HG02970 (cell line): ENCODE results near the gene GAB1.
"Not testable (repeated sequence)": the region's sequence is repeated elsewhere in the genome, so short reads cannot be mapped to it uniquely, and the experiment has no call there.

Source experiments
- ATAC-seq: cut with Tn5 transposase; IDR thresholded peaks from one replicate; pipeline ENCODE4 v1.9.1; 2021; ENCODE audit warnings: mild to moderate bottlenecking, moderate library complexity, moderate number of reproducible peaks; ENCODE audit not compliant: unreplicated experiment, low FRiP score

GAB1 gene

DNA sequence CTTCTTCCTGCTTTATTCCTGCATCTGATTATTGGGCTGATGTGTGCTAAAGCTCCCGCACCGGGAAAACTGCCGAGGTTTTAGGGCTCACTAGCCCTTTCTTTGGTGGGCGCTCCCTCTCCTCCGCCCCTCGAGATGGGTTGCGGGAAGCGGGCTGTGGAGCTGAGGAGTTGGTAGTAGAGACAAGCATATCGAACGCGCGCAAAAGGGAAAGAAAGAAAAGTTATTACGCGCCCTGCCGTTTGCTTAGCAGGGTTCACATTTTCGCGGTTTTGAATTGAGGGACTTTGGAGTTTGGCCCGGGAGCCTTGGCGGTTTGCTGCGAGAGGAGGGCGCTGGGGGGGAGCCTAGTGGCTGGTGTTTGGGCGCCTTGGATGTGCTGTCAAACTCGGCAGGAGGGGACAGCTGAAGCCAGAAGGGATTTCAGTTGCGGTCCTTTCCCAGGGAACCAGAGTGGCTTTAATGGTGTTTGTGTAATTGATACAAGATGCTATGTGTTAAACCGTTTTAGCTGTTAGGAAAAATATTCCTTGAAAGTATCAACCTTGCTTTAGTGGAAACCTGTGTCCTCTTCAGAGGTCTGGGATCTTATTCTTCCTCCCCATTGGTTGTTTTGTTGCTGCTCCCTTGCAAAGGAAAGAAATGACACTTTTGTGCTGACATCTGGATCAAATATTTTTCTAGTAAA lies 1.1 kb downstream of the GAB1 start:
- no peak for ATAC-seq

DNA sequence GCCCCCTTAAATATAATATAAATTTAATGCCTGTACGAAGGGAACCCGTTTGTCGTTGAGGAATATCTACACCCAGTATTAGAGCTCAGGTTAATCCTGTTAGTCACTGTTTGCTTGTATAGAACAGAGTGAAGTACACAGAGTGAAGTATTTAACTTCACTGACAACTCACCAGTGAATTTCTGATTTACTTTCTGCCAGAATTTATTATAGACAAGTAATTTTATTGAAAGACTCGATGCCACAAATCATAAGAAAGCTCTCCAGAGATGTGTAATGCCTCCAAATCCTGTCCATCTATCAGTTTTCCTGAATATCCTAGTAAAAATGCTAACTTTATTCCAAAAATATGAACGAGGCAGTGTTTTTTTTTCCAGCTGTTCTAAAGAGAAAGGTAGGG lies 1.6 kb downstream of the GAB1 start:
- ATAC-seq = no peak

DNA sequence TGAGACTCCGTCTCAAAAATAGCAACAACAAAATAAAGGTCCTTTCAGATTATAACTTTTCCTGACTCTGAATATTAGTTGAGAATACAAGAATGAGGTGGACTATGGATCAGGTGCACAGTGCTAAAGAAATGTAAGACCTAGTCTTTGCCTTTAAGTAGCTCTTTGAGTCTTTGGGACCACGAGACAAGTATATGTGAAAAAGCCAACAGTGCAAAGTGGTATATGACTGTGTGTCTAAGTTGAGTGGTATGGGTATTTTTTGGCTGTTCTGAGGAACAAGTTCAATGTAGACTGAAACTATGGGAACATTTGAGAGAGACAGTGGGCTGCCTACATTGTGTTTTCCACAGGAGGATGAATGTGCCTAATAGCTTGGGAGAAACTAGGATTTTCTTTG lies 2.8 kb downstream of the GAB1 start:
- no peak for ATAC-seq

DNA sequence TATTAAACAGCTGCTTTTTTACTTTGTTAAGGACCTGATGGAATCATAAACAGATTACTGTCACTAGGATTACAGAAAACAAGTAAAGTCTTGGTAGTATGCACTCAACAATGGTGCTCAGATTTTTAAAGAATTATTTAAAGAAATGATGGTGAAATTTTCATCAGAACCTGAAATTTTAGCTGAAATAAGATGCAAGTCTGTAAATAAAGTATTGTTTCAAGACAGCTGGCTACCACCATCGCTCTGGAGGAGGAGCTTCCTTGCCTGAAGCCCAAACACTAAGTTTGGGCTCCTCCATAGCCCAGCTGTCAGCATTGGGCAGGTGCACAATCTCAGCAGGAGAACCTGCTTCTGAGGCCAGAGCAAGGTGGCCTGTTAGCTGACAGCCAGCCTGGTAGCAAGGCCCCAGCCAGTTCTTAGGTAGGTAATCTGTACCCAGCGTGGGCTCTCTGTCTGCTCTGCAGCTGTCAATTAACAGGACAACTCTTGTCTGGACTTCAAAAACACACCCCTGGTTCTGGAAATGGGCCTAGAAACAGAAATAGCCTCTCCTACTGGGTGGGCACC lies 4.6 kb downstream of the GAB1 start:
- no peak for ATAC-seq

DNA sequence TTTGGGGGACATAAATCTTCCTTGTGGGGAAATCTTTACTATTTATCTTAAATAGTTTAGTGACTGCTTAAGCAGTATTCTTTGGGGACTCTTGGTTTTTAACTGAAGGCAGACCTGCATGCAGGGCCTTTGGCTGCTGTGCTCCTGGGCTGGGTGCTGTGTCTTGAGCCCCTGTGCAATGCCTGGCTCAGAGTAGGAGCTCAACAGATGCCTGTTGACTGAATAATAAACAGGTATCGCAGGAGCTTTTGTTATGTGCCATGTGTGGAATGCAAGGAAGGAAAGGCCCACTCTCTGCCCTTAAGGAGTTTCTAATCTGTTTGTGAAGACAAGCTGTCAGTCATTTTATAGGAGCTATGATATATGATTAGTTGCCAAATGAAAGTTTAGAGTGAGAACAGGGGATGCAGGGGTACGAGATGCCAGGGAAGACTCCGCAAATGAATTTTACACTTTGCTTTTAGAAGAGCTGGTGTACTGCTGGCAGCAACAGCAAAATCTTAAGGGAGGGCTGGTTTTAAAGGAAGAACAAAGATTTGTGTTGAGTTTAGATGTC lies 6.7 kb downstream of the GAB1 start:
- ATAC-seq = no peak

DNA sequence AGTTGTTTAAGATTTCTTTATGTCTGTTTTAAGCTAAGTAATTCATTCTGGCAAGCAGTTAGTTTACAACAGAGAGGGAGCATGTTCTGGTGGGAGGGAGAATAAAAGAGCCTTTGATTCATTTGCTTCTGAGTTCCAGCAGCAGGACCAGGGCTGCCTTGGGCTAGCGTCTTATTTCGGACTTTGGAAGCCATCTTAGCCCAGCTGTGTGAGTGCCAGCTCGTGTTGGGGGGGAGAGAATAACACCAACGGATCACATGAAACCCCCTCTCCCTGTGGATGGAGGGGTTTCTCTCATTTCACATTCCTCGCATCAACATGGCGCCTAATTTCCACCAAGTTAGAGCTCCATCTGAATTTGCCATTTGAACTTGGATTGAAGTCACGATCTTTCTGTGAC lies 7.4 kb downstream of the GAB1 start:
- ATAC-seq = no peak

DNA sequence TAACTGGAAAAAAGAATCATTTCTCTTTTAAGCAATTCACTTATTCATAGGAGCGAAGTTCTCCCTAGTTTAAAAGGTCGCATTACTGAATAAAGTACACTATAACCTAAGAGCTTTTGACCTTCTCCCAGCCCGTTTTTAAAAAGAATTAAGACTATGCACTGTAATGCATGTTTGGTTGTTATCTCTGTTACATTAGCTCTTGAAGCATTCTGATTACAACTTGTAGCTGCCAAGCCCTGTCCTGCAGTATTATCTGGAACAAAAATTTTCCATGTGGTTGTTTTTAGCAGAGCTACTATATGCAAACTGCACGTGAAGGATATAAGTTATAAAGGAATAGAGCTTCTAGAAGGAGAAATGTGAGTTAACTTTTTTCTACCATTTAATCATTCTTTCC lies 8.1 kb downstream of the GAB1 start:
- ATAC-seq = no peak

DNA sequence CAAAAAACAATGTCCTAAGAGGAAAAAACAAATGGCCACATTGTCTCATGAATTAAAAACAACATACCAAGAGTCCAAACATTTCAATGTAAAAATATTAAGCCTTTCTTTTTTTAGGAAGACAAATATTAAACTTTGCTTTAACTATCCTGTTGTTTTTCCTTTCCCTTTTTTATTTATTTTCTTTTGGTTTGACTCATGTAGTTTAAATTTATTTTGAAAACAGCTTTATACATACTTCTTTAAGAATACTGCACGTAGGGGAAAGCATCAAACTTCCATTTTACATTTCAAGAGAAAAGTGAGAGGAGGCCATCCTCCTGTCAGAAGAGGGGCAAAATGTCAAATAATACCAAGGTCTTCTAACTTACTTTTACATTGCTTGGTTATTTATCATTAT lies 8.7 kb downstream of the GAB1 start:
- no peak for ATAC-seq

DNA sequence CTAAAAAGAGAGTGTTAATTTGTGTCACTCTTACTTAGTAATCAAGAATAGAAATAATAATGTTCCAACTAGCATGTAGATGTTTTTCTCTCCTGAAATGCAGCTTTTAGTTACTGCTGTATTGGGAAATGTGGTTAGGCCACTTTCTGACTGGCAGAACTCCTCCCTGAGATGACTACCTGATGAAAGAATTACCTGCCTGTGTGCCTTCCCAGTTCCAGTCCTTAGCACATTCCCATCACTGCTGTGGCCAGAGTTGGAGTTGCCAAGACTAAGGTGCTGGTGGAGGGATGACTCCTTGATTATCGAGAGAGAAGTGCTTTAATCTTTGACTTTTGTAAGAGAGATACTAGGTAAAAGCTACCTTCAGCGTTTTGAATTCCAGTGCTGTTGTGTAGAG lies 9.5 kb downstream of the GAB1 start:
- ATAC-seq = no peak

DNA sequence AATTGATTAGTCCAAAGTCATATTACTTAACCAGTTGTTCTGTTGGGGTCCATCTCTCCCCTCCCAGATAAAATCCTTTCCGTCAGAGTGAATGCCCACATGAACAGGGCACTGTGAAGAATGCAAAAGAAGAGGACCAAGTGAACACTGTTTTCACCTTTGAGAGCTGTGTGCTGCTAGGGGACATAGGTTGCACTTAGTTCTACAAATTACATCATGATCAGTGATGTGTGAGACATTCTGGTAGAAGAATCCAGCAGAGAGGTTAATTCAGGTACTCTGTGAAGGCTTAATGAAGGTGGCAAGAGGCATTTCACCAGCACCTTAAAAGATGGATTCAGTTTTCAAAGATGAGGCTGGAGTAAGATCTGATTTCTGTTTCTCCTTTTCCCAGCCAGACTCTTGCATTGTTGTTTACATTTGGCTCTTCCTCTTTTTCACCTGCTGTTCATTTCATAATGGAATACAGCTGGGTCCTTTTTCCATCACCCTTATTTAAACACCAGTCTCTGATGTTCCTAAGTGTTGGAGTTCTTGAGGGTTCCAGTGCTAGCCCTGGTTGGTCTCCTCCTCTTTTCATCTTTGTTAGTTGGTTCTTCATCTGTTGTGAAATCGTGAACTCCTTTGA lies 10.9 kb downstream of the GAB1 start:
- ATAC-seq = no peak

DNA sequence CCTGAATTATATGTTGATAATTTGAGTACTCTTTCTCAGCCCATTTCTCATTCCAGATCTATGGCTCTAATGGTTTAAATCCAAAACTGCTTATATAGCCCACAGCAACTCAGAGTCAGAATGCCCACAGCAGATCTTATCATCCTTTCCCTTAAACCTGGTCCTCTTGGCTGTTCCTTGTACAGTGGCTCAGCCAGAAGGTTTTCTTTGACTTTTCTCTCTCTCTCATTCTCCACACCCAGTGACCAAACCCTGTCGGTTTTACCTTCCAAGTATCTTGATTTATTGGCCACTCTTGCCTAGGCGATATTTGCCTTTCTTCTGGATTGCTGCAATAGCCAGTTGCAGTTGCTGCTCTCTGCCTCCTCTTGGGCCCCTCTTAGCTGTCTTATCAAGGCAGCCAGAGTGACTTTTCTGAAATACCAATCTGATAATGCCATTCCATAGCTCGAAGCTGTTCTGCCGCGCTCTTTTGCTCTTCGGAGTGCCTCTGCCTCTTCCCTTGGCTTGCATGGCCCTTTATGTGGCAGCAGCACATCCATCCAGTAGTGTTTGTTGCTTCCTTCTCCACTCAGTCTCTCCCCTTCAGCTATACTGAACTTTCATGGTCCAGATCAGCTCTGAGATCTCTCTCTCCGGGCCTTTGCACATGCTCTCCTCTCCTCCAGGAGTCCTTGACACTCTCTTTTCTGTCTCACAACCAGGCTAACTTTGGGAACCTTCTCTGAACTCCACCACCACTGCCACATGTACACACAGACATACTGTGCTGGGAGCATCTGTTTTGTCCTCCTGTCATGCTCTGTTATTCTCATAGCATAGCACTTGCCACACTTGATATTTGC lies 11.8 kb downstream of the GAB1 start:
- ATAC-seq = no peak

DNA sequence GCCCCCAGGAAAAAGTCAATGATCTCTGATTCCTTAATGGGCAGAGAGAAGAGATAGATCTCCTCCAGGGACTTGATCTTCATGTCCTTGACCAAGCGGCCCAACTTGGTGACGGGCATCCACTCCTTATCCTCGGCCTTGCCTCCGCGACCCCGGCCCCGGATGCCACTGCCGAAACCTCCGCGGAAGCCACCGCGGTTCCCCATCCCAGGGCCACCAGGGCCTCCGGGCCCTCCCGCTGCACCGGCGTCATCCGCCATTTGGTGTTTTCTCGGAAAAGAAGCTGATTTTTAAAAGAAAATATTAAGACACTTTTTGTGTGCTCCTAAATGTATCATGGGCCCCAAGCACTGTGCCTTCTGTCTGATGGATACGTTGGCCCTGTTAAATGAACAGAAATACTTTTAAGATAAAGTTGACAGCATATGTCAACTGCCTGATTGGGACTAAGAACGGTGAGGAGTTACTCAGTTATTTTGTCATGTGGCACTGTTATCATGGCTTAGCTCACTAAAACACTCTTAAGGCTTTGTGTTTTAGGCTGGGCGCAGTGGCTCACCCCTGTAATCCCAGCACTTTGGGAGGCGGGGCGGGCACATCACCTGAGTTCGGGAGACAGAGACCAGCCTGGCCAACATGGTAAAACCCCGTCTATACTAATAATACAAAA lies 13.3 kb downstream of the GAB1 start:
- not testable (repeated sequence) for ATAC-seq

DNA sequence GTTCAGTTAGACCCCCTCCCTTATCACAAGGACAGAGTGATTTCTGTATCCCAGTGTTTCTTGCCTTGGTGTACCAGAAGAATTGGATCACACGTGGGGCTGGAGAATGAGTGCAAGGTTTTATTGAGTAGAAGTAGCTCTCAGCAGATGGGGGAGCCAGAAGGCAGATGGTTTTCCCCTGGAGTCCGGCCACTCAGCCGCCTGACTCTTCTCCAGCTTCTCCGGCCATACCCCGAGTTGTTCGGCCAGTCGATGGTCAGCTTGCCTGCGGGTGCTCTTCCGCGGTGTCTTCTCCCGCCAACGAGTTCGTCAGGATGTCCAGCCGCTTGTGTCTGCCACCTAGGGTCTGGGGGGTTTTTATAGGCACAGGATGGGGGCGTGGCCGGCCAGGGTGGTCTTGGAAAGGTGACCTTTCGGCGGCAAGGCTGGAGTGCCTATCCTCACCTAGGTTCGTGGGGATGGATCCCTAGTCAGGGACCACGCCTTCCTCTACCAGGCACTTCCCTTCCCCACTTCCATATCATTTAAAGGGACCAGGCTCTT lies 14.5 kb downstream of the GAB1 start:
- ATAC-seq = no peak

DNA sequence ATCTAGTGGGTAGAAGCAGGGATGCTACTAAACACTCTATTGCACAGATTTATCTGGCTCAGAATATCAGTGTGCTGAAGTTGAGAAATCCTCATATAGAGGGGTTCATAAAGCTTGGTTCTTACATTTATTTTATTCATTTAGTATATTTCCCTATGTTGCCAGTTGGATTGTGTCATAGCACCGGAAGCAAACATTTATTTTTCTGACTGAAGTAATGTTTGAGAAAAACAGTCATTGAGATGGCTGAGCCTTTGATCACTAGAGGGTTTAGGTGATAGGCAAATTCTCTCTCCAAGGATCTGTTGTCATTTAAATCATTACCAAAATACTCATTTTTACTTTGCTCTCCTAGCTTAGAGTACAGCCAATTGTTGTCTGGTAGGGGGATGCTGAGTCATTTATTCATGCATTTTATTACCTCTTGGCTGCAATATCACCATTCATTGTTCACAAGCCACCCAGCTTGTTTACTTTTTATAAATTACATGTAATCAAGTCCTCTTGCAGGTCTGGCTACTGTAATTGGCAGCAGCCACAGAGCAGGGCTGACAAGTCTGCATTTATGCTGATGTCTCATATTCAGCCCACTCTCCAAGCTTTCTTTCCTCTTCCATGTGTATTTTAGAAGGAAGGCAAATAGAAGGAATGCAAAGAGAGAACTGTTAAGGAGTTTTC lies 15.2 kb downstream of the GAB1 start:
- ATAC-seq = no peak

DNA sequence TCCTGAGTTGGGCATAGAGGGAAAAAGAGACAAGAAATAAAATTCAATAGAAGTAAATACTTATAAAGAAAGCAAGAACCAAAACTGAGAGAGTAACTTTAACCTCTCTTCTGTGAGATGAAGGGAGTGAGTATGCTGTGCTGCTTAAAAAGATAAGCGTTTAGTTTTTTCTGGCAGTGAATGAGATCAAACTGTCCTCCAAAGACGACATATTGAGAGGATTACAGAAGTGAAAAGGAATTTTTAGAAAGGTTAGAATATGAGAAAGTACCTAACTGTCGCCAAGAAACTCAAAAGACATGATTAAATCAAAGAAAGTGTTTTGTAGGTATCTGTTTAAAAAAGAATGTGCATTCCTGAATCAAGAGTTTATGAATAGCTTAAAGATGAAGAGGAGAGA lies 16.0 kb downstream of the GAB1 start:
- ATAC-seq = no peak

DNA sequence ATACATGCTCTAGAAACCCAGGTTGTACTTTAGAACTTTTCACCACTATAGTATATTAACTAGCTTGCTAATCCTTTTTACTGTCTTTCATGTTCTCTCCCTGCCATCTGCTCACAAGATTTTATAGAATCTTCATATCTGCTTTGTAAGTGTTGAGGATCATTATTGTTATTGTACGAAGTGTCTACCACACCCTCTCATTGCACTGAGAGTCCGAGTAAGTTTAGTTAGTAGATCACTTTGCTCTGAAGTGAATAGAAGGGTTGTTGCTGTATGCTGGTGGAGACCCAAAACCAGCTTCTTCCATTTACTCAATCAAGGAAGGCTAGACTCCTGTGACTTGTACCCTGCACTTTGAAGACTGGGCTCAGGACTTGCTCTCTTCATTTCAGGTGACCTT lies 17.1 kb downstream of the GAB1 start:
- no peak for ATAC-seq

DNA sequence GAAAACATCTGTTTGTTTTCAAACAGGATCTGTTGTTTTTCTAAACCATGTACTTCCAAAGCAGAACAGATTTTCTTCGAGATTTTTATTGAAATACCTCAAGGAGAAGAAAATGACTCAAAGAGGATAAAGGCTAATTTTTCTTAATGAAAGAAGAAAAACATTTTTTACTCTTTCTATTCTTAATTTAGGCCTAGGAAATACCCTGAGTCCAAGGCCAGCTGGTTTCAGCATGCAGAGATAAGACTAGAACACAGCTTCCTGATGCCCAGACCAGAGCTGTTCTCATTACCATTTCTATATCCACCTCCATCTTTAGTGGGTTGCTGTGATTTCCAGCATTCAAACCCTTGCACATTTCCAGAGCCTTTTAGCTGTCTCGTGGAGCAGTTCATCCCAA lies 18.3 kb downstream of the GAB1 start:
- ATAC-seq = no peak

DNA sequence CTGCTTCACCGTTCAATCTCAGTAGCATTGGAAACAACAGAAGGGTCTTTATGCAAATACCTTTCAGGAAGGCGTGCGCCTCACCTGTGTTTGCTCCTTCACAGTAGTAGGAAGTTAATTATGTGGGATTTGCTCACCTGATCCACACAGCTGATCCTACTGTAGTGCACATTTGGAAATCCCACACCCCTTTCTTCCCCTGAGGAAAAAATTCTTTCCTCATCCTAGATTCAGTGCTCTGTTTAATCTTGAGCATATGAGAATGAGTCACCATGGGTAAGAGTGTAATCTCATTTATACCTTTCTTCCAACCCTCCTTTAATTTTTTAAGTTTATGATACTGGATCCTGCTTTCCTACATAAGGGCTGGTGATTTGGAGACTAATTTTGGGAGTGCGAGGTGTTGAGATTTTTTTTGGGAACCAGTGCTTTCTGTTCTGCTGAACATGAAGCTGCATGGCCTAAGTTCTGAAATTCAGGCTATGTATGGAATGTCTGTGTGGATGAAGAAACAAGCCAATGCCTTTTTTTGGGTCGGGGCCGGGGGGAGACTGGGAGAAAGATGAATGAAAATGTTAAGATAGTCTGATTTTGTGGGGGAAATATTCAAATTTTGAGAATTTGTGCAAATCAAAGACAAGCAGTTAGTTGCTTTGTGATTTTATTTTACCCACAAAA lies 19.0 kb downstream of the GAB1 start:
- no peak for ATAC-seq

DNA sequence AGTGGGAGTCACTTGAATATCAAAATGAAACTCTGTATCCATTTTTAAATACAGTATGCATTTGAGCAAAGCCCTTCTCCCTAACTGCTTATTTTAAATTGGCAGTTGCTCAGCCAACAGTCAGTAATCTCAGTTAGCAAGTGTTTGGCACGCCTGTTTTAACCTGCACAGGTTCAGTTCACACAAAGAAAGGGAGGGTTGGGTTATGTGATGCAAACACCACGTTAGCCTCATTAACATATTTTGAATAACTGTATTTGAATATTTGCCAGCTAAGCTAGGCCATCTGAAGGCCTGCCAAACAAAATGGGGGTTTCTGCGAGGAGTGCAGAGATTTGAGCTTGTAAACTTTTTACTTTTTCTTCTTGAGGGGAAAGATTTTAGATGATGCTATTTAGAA lies 19.8 kb downstream of the GAB1 start:
- no peak for ATAC-seq
